RWPE2 (cell line): ENCODE results near the gene RIMS4.

Source experiments
- ATAC-seq: fragments of 200-7000 bp; cut with Tn5 transposase; 3 replicates; pipeline ENCODE4 v1.9.1; 2021; ENCODE audit warnings: low read depth
- DNase-seq: peaks from one replicate; pipeline ENCODE4 v3.0.0-alpha.2; 2020; ENCODE audit warnings: low spot score
- H3K27ac ChIP-seq: fragments of 450-650 bp; 2 replicates; pipeline ENCODE4 v1.5.1; 2017; ENCODE audit warnings: mild to moderate bottlenecking; ENCODE audit not compliant: poor library complexity, severe bottlenecking
- H3K27me3 ChIP-seq: fragments of 250-450 bp; sonication (Bioruptor Pico); 2 replicates; pipeline ENCODE4 v1.5.1; 2021; ENCODE audit warnings: mild to moderate bottlenecking, moderate library complexity; ENCODE audit not compliant: insufficient read depth, poor library complexity, severe bottlenecking
- H3K36me3 ChIP-seq: fragments of 250-450 bp; sonication (Bioruptor Pico); 2 replicates; pipeline ENCODE4 v1.5.1; 2020; ENCODE audit warnings: low read depth, mild to moderate bottlenecking, moderate library complexity
- H3K4me1 ChIP-seq: fragments of 250-450 bp; sonication (Bioruptor Pico); 2 replicates; pipeline ENCODE4 v1.5.1; 2021; ENCODE audit warnings: mild to moderate bottlenecking, moderate library complexity; ENCODE audit not compliant: insufficient read depth, poor library complexity, severe bottlenecking
- H3K4me3 ChIP-seq: fragments of 250-450 bp; sonication (Bioruptor Pico); 2 replicates; pipeline ENCODE4 v1.5.1; 2021; ENCODE audit warnings: mild to moderate bottlenecking, moderate library complexity; ENCODE audit not compliant: severe bottlenecking
- H3K9me3 ChIP-seq: fragments of 250-450 bp; sonication (Bioruptor Pico); 2 replicates; pipeline ENCODE4 v1.5.1; 2021; ENCODE audit warnings: mild to moderate bottlenecking, moderate library complexity; ENCODE audit not compliant: severe bottlenecking
- CTCF ChIP-seq: fragments of 450-650 bp; IDR thresholded peaks from one replicate; pipeline ENCODE4 v1.5.1; 2017; ENCODE audit warnings: mild to moderate bottlenecking, moderate library complexity; ENCODE audit not compliant: poor library complexity, severe bottlenecking

RIMS4 gene

GRCh38 chr20:44802702-44803101 lies 7.6 kb downstream of the RIMS4 start:
- ATAC-seq: no peak
- no peak for TF ChIP-seq CTCF
- no peaks in the 10 kb centered on the region for H3K36me3 ChIP-seq

GRCh38 chr20:44800391-44801046 lies 9.8 kb downstream of the RIMS4 start:
- H3K9me3 ChIP-seq: no peaks in the 10 kb centered on the region
- no peak overlapping the region for H3K27ac ChIP-seq
- H3K4me3 ChIP-seq: no peak overlapping the region
- no peaks in the 10 kb centered on the region for H3K27me3 ChIP-seq
- TF ChIP-seq CTCF: peak; percentile 45
- H3K4me1 ChIP-seq: no peaks in the 10 kb centered on the region
- no peaks in the 10 kb centered on the region for H3K36me3 ChIP-seq
- ATAC-seq: no peak
- no peak for DNase-seq

More at GRCh38 chr20:44802702-44803101, 7.6 kb downstream of the RIMS4 start:
- H3K27ac ChIP-seq: no peak overlapping the region
- peaks cover 19% of the 10 kb centered on the region for H3K27me3 ChIP-seq
- H3K9me3 ChIP-seq: no peaks in the 10 kb centered on the region
- no peaks in the 10 kb centered on the region for H3K4me1 ChIP-seq
- H3K4me3 ChIP-seq: no peak overlapping the region
- DNase-seq: no peak

GRCh38 chr20:44799691-44800090 lies 10.7 kb downstream of the RIMS4 start:
- Histone ChIP-seq H3K27me3 (no peaks in the 10 kb centered on the region), H3K27ac (no peak overlapping the region), H3K9me3 (no peaks in the 10 kb centered on the region), H3K36me3 (no peaks in the 10 kb centered on the region), H3K4me1 (no peaks in the 10 kb centered on the region), H3K4me3 (no peak overlapping the region)
- no peak for TF ChIP-seq CTCF
- DNase-seq (no peak), ATAC-seq (no peak)

- ATAC-seq (0 out of 3 replicates have a peak, but pooled peaks have one; percentile 11), DNase-seq (no peak)
- H3K27me3 ChIP-seq: no peaks in the 10 kb centered on the region
- no peaks in the 10 kb centered on the region for H3K9me3 ChIP-seq
- no peaks in the 10 kb centered on the region for H3K4me1 ChIP-seq
- no peak overlapping the region for H3K4me3 ChIP-seq
- no peak for TF ChIP-seq CTCF
- H3K27ac ChIP-seq: no peak overlapping the region
- no peaks in the 10 kb centered on the region for H3K36me3 ChIP-seq
Observed at GRCh38 chr20:44796758-44797457, 13.4 kb downstream of the RIMS4 start.

- no peak for ATAC-seq
- no peaks in the 10 kb centered on the region for H3K27me3 ChIP-seq
- H3K36me3 ChIP-seq: no peaks in the 10 kb centered on the region
- no peak overlapping the region for H3K4me3 ChIP-seq
- no peaks in the 10 kb centered on the region for H3K4me1 ChIP-seq
- no peak for TF ChIP-seq CTCF
- no peaks in the 10 kb centered on the region for H3K9me3 ChIP-seq
- no peak overlapping the region for H3K27ac ChIP-seq
- DNase-seq: no peak
Observed at GRCh38 chr20:44796311-44796710, 14.0 kb downstream of the RIMS4 start.
